HEK293 (cell line): ENCODE data around the gene PSRC1.

Experiments used
- CTCF ChIA-PET: fragments of 350-600 bp; formaldehyde crosslinking; extraction: SDS; loops from one replicate; lab custom pipeline; 2021; ENCODE audit warnings: antibody characterized with exemption; lab: Yijun Ruan, JAX
- POLR2A ChIA-PET: fragments of 300-600 bp; formaldehyde crosslinking; extraction: SDS; loops from one replicate; lab custom pipeline; 2020; ENCODE audit warnings: antibody characterized with exemption, inconsistent platforms; lab: Yijun Ruan, JAX
- H3K27ac ChIP-seq: fragments of 200-500 bp; sonication (Bioruptor generic); 2 replicates; pipeline ENCODE4 v1.5.1; 2014; ENCODE audit warnings: low read depth, low read length, control low read depth, inconsistent platforms; ENCODE audit errors: extremely low read depth
- H3K36me3 ChIP-seq, 2 experiments: fragments of 200-500 bp in 1 of 2; sonication (Bioruptor generic) in 1 of 2; 1 replicate in 1 of 2; 2 replicates in 1 of 2; pipeline ENCODE4 v1.5.1; 2014 to 2017; ENCODE audit warnings: inconsistent platforms in 2 of 2, low read length in 2 of 2; ENCODE audit not compliant: control insufficient read depth in 2 of 2, insufficient read depth in 1 of 2
- H3K4me1 ChIP-seq: fragments of 200-500 bp; sonication (Bioruptor generic); 2 replicates; pipeline ENCODE4 v1.5.1; 2014; ENCODE audit warnings: mild to moderate bottlenecking, low read length, inconsistent platforms; ENCODE audit not compliant: control insufficient read depth, insufficient read depth
- H3K4me3 ChIP-seq: 2 replicates; pipeline ENCODE4 v1.5.1; 2011; ENCODE audit warnings: low read depth, mild to moderate bottlenecking, control low read depth, low read length, moderate library complexity
- H3K9me3 ChIP-seq: fragments of 200-500 bp; sonication (Bioruptor generic); 2 replicates; pipeline ENCODE4 v1.5.1; 2014; ENCODE audit warnings: low read depth, low read length, inconsistent platforms; ENCODE audit not compliant: control insufficient read depth, insufficient read depth
- EGR2 ChIP-seq: fragments of 450-650 bp; formaldehyde crosslinking; IDR thresholded peaks from 2 replicates; pipeline ENCODE4 v1.5.1; 2016; ENCODE audit warnings: low read depth, missing biosample characterization, missing genetic modification characterization
- KLF1 ChIP-seq: fragments of 450-650 bp; formaldehyde crosslinking; IDR thresholded peaks from 2 replicates; pipeline ENCODE4 v1.5.1; 2016; ENCODE audit warnings: missing biosample characterization, missing genetic modification characterization
- KLF10 ChIP-seq: fragments of 450-650 bp; IDR thresholded peaks from 2 replicates; pipeline ENCODE4 v1.5.1; 2018; ENCODE audit warnings: missing biosample characterization, mild to moderate bottlenecking, missing genetic modification characterization
- MYNN ChIP-seq: fragments of 450-650 bp; formaldehyde crosslinking; IDR thresholded peaks from 2 replicates; pipeline ENCODE4 v1.5.1; 2016; ENCODE audit warnings: missing biosample characterization, missing genetic modification characterization, borderline replicate concordance
- OSR2 ChIP-seq: fragments of 450-650 bp; formaldehyde crosslinking; IDR thresholded peaks from 2 replicates; pipeline ENCODE4 v1.5.1; 2016; ENCODE audit warnings: missing biosample characterization, missing genetic modification characterization
- PRDM1 ChIP-seq: fragments of 450-650 bp; formaldehyde crosslinking; IDR thresholded peaks from 2 replicates; pipeline ENCODE4; 2016; ENCODE audit warnings: missing biosample characterization, missing genetic modification characterization
- YY2 ChIP-seq: fragments of 450-650 bp; formaldehyde crosslinking; IDR thresholded peaks from 2 replicates; pipeline ENCODE4 v1.5.1; 2016; ENCODE audit warnings: missing biosample characterization, missing genetic modification characterization
- ZFHX2 ChIP-seq: fragments of 450-650 bp; formaldehyde crosslinking; conservative IDR thresholded peaks from 2 replicates; pipeline ENCODE4 v1.5.1; 2016; ENCODE audit warnings: missing biosample characterization, missing genetic modification characterization
- ZNF146 ChIP-seq: fragments of 450-650 bp; formaldehyde crosslinking; IDR thresholded peaks from 2 replicates; pipeline ENCODE4 v1.5.1; 2016; ENCODE audit warnings: missing biosample characterization, missing genetic modification characterization
- ZNF341 ChIP-seq: fragments of 450-650 bp; formaldehyde crosslinking; IDR thresholded peaks from 2 replicates; pipeline ENCODE4; 2016; ENCODE audit warnings: low read depth, missing biosample characterization, missing genetic modification characterization
- ZNF423 ChIP-seq: fragments of 450-650 bp; formaldehyde crosslinking; IDR thresholded peaks from 2 replicates; pipeline ENCODE4 v1.5.1; 2016; ENCODE audit warnings: missing biosample characterization, missing genetic modification characterization
- ZNF501 ChIP-seq: fragments of 450-650 bp; formaldehyde crosslinking; IDR thresholded peaks from 2 replicates; pipeline ENCODE4 v1.5.1; 2016; ENCODE audit warnings: missing biosample characterization, missing genetic modification characterization
- ZNF548 ChIP-seq: fragments of 450-650 bp; formaldehyde crosslinking; IDR thresholded peaks from 2 replicates; pipeline ENCODE4 v1.5.1; 2016; ENCODE audit warnings: missing biosample characterization, missing genetic modification characterization
- ZNF843 ChIP-seq: fragments of 450-650 bp; formaldehyde crosslinking; IDR thresholded peaks from 2 replicates; pipeline ENCODE4 v1.5.1; 2016; ENCODE audit warnings: missing biosample characterization, missing genetic modification characterization
- TF ChIP-seq, protein P1 (sequence below): fragments of 450-650 bp; formaldehyde crosslinking; IDR thresholded peaks from 2 replicates; pipeline ENCODE4 v1.5.1; 2016; ENCODE audit warnings: missing biosample characterization, missing genetic modification characterization
- TF ChIP-seq, protein P2 (sequence below): fragments of 450-650 bp; formaldehyde crosslinking; optimal IDR thresholded peaks from 2 replicates; pipeline ENCODE3; 2016; ENCODE audit warnings: missing biosample characterization, mild to moderate bottlenecking, missing genetic modification characterization
- TF ChIP-seq, protein P3 (sequence below): fragments of 450-650 bp; formaldehyde crosslinking; IDR thresholded peaks from 2 replicates; pipeline ENCODE4 v1.5.1; 2017; ENCODE audit warnings: missing biosample characterization, missing genetic modification characterization
- TF ChIP-seq, protein P4 (sequence below): fragments of 450-650 bp; formaldehyde crosslinking; IDR thresholded peaks from 2 replicates; pipeline ENCODE4 v1.5.1; 2016; ENCODE audit warnings: missing biosample characterization, missing genetic modification characterization
- TF ChIP-seq, protein P5 (sequence below): fragments of 450-650 bp; formaldehyde crosslinking; IDR thresholded peaks from 2 replicates; pipeline ENCODE4 v1.5.1; 2016; ENCODE audit warnings: missing biosample characterization, missing genetic modification characterization, borderline replicate concordance

PSRC1 gene

DNA sequence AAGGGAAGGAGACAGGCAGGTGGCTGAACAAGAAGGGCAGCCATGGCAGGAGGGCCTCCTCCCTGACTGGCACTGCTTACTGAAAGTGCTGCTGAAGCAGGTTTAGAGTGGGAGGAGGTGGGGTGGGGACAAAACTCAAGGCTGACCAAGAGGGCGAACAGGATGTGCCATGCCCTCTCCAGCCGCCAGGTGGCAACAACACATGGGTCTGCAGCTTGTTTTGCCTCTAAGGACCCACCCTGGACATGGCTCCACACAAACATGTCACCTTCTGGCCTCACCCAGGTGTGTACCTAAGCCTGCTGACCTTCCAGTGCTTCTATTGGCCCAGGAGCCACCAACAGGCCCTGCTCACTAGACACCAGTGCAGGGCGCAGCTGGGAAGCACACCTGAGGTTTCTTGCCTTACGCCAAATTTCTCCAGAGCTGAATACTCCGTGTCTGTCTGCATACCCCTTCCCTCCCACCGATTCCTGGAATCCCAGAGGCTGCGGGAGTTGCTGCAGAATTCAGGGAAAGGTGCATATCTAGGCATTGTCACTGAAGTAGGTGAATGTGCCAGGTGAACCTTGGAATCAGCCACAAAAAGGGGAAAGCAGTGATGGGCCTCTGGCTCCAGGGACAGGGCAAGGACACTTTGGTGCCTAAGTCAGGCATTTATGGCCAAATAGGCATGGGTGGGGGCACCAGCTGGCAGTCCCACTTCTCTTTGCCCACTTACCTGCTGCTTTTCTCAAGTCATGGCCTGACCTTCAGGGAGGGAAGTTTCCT, 5.3 kb downstream of the PSRC1 start (continued):
- TF ChIP-seq ZFHX2 (tag by site-specific recombination) (peak; percentile 81), ZNF146 (tag by site-specific recombination) (no peak), ZNF548 (tag by site-specific recombination) (no peak), ZNF501 (tag by site-specific recombination) (peak; percentile 46; the same call in 1 of the 2 replicates), OSR2 (peak; percentile 14; the same call in 1 of the 2 replicates), YY2 (tag by site-specific recombination) (no peak), MYNN (no peak)

DNA sequence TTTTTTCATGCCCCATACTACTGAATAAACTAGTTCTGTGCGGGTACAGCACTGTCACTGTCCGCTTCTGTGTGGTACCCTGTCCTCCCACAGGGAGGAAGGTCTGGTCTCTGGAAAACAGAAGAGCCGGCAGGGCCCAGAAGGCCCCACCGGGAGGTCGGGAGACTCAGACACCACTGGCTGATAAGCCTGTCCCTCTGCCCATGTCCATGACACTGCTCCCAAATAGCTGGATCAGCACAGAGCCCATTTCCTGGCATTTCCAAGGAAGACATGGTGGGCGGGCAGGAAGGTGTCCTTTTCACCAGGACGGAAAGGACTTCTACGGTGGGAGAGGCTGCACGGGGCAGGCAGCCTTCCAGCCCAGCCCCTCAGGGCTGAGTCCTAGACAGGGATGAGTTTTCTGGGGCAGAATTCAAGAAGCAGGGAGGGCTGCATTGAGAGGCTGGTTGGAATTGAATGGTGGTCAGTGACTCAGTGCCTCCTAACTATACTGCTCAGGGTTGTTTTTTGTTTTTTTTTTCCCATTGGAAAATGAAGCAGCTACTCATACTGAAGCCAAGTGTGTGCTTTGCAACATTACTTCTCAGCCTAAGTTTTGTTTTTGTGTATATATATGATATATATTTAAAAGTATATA, 7.1 kb downstream of the PSRC1 start:
- Histone ChIP-seq H3K27ac (no peak overlapping the region; the same call in 1 of the 2 replicates), H3K36me3 (peaks cover 8 to 58% of the 10 kb centered on the region in 2 experiments), H3K4me1 (peaks cover 7% of the 10 kb centered on the region), H3K4me3 (no peak overlapping the region), H3K9me3 (no peaks in the 10 kb centered on the region)
- ChIA-PET CTCF (interaction anchor here (0.6 to 5.5 kb wide), 10 partner anchors 11 to 360 kb away, joined by 3 to 126 read pairs (median 6); partner anchors contain the start of gene SORT1), POLR2A (interaction anchor here (1.1 to 3.9 kb wide), 4 partner anchors 21 to 124 kb away, joined by 3 to 30 read pairs (median 3); partner anchors contain the start of gene SORT1)
- TF ChIP-seq ZNF843 (tag by site-specific recombination) = no peak
- TF ChIP-seq ZNF341 (tag by site-specific recombination) = peak; percentile 26; the same call in 1 of the 2 replicates
- TF ChIP-seq, protein P1, sequence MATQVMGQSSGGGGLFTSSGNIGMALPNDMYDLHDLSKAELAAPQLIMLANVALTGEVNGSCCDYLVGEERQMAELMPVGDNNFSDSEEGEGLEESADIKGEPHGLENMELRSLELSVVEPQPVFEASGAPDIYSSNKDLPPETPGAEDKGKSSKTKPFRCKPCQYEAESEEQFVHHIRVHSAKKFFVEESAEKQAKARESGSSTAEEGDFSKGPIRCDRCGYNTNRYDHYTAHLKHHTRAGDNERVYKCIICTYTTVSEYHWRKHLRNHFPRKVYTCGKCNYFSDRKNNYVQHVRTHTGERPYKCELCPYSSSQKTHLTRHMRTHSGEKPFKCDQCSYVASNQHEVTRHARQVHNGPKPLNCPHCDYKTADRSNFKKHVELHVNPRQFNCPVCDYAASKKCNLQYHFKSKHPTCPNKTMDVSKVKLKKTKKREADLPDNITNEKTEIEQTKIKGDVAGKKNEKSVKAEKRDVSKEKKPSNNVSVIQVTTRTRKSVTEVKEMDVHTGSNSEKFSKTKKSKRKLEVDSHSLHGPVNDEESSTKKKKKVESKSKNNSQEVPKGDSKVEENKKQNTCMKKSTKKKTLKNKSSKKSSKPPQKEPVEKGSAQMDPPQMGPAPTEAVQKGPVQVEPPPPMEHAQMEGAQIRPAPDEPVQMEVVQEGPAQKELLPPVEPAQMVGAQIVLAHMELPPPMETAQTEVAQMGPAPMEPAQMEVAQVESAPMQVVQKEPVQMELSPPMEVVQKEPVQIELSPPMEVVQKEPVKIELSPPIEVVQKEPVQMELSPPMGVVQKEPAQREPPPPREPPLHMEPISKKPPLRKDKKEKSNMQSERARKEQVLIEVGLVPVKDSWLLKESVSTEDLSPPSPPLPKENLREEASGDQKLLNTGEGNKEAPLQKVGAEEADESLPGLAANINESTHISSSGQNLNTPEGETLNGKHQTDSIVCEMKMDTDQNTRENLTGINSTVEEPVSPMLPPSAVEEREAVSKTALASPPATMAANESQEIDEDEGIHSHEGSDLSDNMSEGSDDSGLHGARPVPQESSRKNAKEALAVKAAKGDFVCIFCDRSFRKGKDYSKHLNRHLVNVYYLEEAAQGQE = 0 out of 2 replicates have a peak, but pooled peaks have one; percentile 19

DNA sequence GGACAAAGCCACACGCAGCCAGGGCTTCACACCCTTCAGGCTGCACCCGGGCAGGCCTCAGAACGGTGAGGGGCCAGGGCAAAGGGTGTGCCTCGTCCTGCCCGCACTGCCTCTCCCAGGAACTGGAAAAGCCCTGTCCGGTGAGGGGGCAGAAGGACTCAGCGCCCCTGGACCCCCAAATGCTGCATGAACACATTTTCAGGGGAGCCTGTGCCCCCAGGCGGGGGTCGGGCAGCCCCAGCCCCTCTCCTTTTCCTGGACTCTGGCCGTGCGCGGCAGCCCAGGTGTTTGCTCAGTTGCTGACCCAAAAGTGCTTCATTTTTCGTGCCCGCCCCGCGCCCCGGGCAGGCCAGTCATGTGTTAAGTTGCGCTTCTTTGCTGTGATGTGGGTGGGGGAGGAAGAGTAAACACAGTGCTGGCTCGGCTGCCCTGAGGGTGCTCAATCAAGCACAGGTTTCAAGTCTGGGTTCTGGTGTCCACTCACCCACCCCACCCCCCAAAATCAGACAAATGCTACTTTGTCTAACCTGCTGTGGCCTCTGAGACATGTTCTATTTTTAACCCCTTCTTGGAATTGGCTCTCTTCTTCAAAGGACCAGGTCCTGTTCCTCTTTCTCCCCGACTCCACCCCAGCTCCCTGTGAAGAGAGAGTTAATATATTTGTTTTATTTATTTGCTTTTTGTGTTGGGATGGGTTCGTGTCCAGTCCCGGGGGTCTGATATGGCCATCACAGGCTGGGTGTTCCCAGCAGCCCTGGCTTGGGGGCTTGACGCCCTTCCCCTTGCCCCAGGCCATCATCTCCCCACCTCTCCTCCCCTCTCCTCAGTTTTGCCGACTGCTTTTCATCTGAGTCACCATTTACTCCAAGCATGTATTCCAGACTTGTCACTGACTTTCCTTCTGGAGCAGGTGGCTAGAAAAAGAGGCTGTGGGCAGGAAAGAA, 8.1 kb downstream of the PSRC1 start:
- H3K4me3 ChIP-seq = no peak overlapping the region
- ChIA-PET POLR2A (interaction anchor here (1.0 kb wide), 1 partner anchor 123 kb away, joined by 3 read pairs; the partner anchor contains the start of gene SORT1), CTCF (no interaction called here)
- no peaks in the 10 kb centered on the region for H3K9me3 ChIP-seq
- peaks cover 8 to 58% of the 10 kb centered on the region in 2 experiments for H3K36me3 ChIP-seq
- no peak overlapping the region for H3K27ac ChIP-seq
- H3K4me1 ChIP-seq = peaks cover 7% of the 10 kb centered on the region
- TF ChIP-seq PRDM1 (0 out of 2 replicates have a peak, but pooled peaks have one; percentile 25), ZFHX2 (tag by site-specific recombination) (peak; percentile 50; the same call in 1 of the 2 replicates), KLF10 (tag by site-specific recombination) (no peak), EGR2 (tag by site-specific recombination) (0 out of 2 replicates have a peak, but pooled peaks have one; percentile 15), ZNF423 (tag by site-specific recombination) (0 out of 2 replicates have a peak, but pooled peaks have one; percentile 25), KLF1 (tag by site-specific recombination) (peak; percentile 70)
- TF ChIP-seq, protein P2, sequence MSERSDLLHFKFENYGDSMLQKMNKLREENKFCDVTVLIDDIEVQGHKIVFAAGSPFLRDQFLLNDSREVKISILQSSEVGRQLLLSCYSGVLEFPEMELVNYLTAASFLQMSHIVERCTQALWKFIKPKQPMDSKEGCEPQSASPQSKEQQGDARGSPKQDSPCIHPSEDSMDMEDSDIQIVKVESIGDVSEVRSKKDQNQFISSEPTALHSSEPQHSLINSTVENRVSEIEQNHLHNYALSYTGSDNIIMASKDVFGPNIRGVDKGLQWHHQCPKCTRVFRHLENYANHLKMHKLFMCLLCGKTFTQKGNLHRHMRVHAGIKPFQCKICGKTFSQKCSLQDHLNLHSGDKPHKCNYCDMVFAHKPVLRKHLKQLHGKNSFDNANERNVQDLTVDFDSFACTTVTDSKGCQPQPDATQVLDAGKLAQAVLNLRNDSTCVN (tag by site-specific recombination) = peak; percentile 31
- TF ChIP-seq, protein P3, sequence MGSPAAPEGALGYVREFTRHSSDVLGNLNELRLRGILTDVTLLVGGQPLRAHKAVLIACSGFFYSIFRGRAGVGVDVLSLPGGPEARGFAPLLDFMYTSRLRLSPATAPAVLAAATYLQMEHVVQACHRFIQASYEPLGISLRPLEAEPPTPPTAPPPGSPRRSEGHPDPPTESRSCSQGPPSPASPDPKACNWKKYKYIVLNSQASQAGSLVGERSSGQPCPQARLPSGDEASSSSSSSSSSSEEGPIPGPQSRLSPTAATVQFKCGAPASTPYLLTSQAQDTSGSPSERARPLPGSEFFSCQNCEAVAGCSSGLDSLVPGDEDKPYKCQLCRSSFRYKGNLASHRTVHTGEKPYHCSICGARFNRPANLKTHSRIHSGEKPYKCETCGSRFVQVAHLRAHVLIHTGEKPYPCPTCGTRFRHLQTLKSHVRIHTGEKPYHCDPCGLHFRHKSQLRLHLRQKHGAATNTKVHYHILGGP = no peak
- TF ChIP-seq, protein P4, sequence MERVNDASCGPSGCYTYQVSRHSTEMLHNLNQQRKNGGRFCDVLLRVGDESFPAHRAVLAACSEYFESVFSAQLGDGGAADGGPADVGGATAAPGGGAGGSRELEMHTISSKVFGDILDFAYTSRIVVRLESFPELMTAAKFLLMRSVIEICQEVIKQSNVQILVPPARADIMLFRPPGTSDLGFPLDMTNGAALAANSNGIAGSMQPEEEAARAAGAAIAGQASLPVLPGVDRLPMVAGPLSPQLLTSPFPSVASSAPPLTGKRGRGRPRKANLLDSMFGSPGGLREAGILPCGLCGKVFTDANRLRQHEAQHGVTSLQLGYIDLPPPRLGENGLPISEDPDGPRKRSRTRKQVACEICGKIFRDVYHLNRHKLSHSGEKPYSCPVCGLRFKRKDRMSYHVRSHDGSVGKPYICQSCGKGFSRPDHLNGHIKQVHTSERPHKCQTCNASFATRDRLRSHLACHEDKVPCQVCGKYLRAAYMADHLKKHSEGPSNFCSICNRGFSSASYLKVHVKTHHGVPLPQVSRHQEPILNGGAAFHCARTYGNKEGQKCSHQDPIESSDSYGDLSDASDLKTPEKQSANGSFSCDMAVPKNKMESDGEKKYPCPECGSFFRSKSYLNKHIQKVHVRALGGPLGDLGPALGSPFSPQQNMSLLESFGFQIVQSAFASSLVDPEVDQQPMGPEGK (tag by site-specific recombination) = peak; percentile 52; the same call in 1 of the 2 replicates
- TF ChIP-seq, protein P5, sequence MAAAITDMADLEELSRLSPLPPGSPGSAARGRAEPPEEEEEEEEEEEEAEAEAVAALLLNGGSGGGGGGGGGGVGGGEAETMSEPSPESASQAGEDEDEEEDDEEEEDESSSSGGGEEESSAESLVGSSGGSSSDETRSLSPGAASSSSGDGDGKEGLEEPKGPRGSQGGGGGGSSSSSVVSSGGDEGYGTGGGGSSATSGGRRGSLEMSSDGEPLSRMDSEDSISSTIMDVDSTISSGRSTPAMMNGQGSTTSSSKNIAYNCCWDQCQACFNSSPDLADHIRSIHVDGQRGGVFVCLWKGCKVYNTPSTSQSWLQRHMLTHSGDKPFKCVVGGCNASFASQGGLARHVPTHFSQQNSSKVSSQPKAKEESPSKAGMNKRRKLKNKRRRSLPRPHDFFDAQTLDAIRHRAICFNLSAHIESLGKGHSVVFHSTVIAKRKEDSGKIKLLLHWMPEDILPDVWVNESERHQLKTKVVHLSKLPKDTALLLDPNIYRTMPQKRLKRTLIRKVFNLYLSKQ (tag by site-specific recombination) = no peak
